ENCODE measurements around the gene ADGRV1. TPM values are rescaled to one million over a fixed set of nuclear protein-coding genes. Genes with fewer than 3 reads are reported as not detected.

The ADGRV1 gene
- total and polyA plus RNA-seq, 2 donors (not counting 3 experiments of a cell fraction or from before 2014, with no cell fraction given): 0.11 to 0.55 TPM

GRCh38 chr5:90542827-90543519, 15.6 kb upstream of the ADGRV1 start:
- Histone ChIP-seq H3K9me1 (replicated peaks; ENCODE audit: control insufficient read depth, extremely low read depth, insufficient read depth, low read length) (no peaks in the 10 kb centered on the region), H3K36me3 (ENCODE audit: control insufficient read depth in 2 of 2, extremely low read depth in 1 of 2, insufficient read depth in 2 of 2, low read length in 2 of 2) (no peaks in the 10 kb centered on the region), H3K9me3 (replicated peaks; ENCODE audit: control insufficient read depth, insufficient read depth, low read length) (no peaks in the 10 kb centered on the region), H4K20me1 (replicated peaks; ENCODE audit: control insufficient read depth, extremely low read depth, insufficient read depth, low read length) (no peaks in the 10 kb centered on the region), H3K27me3 (ENCODE audit: control insufficient read depth in 2 of 2, insufficient read depth in 2 of 2, low read length in 2 of 2) (peaks cover 11 to 24% of the 10 kb centered on the region in 2 experiments), H2AFZ (ENCODE audit: low read depth, low read length) (no peak overlapping the region), H3K27ac (ENCODE audit: insufficient read depth, low read depth, low read length) (no peak overlapping the region), H3K4me2 (ENCODE audit: insufficient read depth, low read length) (no peak overlapping the region), H3K4me3 (replicated peaks in 1 of 3; ENCODE audit: insufficient read depth in 1 of 3, low read depth in 1 of 3, low read length in 3 of 3) (no peak overlapping the region), H3K9ac (replicated peaks; ENCODE audit: extremely low read depth, insufficient read depth, low read length) (no peak overlapping the region), H3K79me2 (ENCODE audit: control insufficient read depth, insufficient read depth, low read length) (no peaks in the 10 kb centered on the region), H3K4me1 (ENCODE audit: control insufficient read depth, extremely low read depth, insufficient read depth, low read length) (no peaks in the 10 kb centered on the region)
- ChIA-PET POLR2A (no interaction called here), CTCF (no interaction called here)
- intact Hi-C loops (cut with micrococcal nuclease): no loop called here
- TF ChIP-seq EZH2 (IDR thresholded peaks at IDR 0.05; ENCODE audit: borderline replicate concordance, low read depth, low read length, severe bottlenecking): no peak
- no peak for TF ChIP-seq CTCF (IDR thresholded peaks at IDR 0.05; ENCODE audit: extremely low read depth in 1 of 2, insufficient read depth in 1 of 2, low read depth in 1 of 2, low read length in 2 of 2)
- TF ChIP-seq POLR2AphosphoS5 (IDR thresholded peaks at IDR 0.05; ENCODE audit: insufficient read depth, low read depth, low read length): no peak
- TF ChIP-seq JUN (IDR thresholded peaks at IDR 0.05; ENCODE audit: borderline replicate concordance, insufficient read depth, insufficient read length, low read depth): no peak
- no peak for TF ChIP-seq FOS (IDR thresholded peaks at IDR 0.05; ENCODE audit: borderline replicate concordance, insufficient read depth, low read length)
- TF ChIP-seq POLR2A (IDR thresholded peaks at IDR 0.05; ENCODE audit: low read depth, low read length): no peak
- no peak for TF ChIP-seq MYC (IDR thresholded peaks at IDR 0.05; ENCODE audit: low read depth, low read length)
- no peak for TF ChIP-seq GATA2 (IDR thresholded peaks at IDR 0.05; ENCODE audit: insufficient read depth, insufficient read length, low read depth, low read length)
- TF ChIP-seq MAX (IDR thresholded peaks at IDR 0.05; ENCODE audit: insufficient read depth, insufficient read length): no peak
- dilution Hi-C loops (cut with MboI; ENCODE audit: extremely low pct_ligation_motif_present, low sequenced_read_pairs): no loop called here
- no peak for FAIRE-seq
- DNase-seq (ENCODE audit: low read depth, low spot score): no peak
- no TSS peak for BruUV-seq (replicated peaks)
